K562 (cell line): ENCODE measurements around the gene TOM1L2. TPM values are rescaled to one million over a fixed set of nuclear protein-coding genes. Genes with fewer than 3 reads are reported as not detected.

Experiments
- ATAC-seq: fragments of 200-7000 bp; cut with Tn5 transposase; 3 replicates; pipeline ENCODE4 v1.9.1; 2020; ENCODE audit warnings: moderate library complexity
- BruUV-seq: library from RNA; stranded (reverse); fragments of 400-500 nt; replicated peaks from 2 replicates; lab custom pipeline; 2021; lab: Mats Ljungman, UMichigan
- CTCF ChIA-PET: fragments of 300-600 bp; formaldehyde crosslinking; extraction: SDS; loops from one replicate; lab custom pipeline; 2021; ENCODE audit warnings: low intra/inter-chr PET ratio; lab: Yijun Ruan, JAX
- POLR2A ChIA-PET: fragments of 300-600, 350-650 bp; sonication (Branson Sonifier 250); formaldehyde crosslinking; extraction: SDS; loops from one replicate; lab custom pipeline; 2021; ENCODE audit warnings: antibody characterized with exemption, inconsistent platforms; lab: Yijun Ruan, JAX
- DNase-seq, 4 experiments: peaks; one replicate each; pipeline versions ENCODE4 v3.0.0 to v3.0.0-alpha.2; 2011 to 2018; ENCODE audit warnings: low spot score in 3 of 4, mixed read lengths in 3 of 4; ENCODE audit errors: extremely low read depth in 1 of 4
- FAIRE-seq: peaks from 2 replicates; lab custom pipeline; 2011; peaks lifted over from hg19 to GRCh38; lab: Jason Lieb, UNC
- H2AFZ ChIP-seq: 2 replicates; pipeline ENCODE4 v1.6.0; 2011; ENCODE audit warnings: low read depth, low read length, control low read depth, inconsistent platforms
- H3K27ac ChIP-seq: fragments of 200-600 bp; 3 replicates; pipeline ENCODE4 v1.8.0; 2011; ENCODE audit warnings: low read depth, mild to moderate bottlenecking, control low read depth, inconsistent platforms, low read length, moderate library complexity, mixed read lengths; ENCODE audit errors: extremely low read depth
- H3K27me3 ChIP-seq, 2 experiments: fragments of 300-600 bp in 1 of 2; 2 replicates in 1 of 2; 3 replicates in 1 of 2; pipeline versions ENCODE4 v1.6.0 to v1.8.0; 2011; ENCODE audit warnings: inconsistent platforms in 2 of 2, low read length in 2 of 2, mild to moderate bottlenecking in 1 of 2, mixed read lengths in 1 of 2, moderate library complexity in 1 of 2; ENCODE audit not compliant: control insufficient read depth in 2 of 2, insufficient read depth in 2 of 2
- H3K36me3 ChIP-seq: fragments of 300-600 bp; 3 replicates; pipeline ENCODE4 v1.8.0; 2011; ENCODE audit warnings: mild to moderate bottlenecking, low read length, inconsistent platforms; ENCODE audit not compliant: control insufficient read depth, insufficient read depth
- H3K4me1 ChIP-seq, 2 experiments: fragments of 200-600 bp in 1 of 2; replicated peaks in 1 of 2; 2 replicates in 1 of 2; 3 replicates in 1 of 2; pipeline versions ENCODE4 v1.5.1 to v1.8.0; 2011; ENCODE audit warnings: inconsistent platforms in 2 of 2, low read length in 2 of 2, mild to moderate bottlenecking in 1 of 2, mixed read lengths in 1 of 2, moderate library complexity in 1 of 2; ENCODE audit not compliant: control insufficient read depth in 2 of 2, insufficient read depth in 2 of 2
- H3K4me2 ChIP-seq: 2 replicates; pipeline ENCODE4 v1.6.1; 2011; ENCODE audit warnings: low read length, control low read depth, inconsistent platforms, mixed read lengths; ENCODE audit not compliant: insufficient read depth
- H3K4me3 ChIP-seq: fragments of 200-600 bp; sonication (generic), shearing (Covaris generic); 2 replicates; pipeline ENCODE4 v1.5.1; 2016; ENCODE audit warnings: control low read depth, inconsistent platforms
- H3K79me2 ChIP-seq: fragments of 200-600 bp; 3 replicates; pipeline ENCODE4 v1.8.0; 2011; ENCODE audit warnings: low read length, inconsistent platforms; ENCODE audit not compliant: control insufficient read depth, insufficient read depth
- H3K9ac ChIP-seq, 2 experiments: 2 replicates each; pipeline versions ENCODE4 v1.6.0 to v1.6.1; 2011; ENCODE audit warnings: low read depth in 2 of 2, low read length in 2 of 2, control low read depth in 1 of 2, inconsistent platforms in 1 of 2, mild to moderate bottlenecking in 1 of 2, mixed read lengths in 1 of 2; ENCODE audit not compliant: insufficient read depth in 1 of 2
- H3K9me1 ChIP-seq: one replicate; pipeline ENCODE4 v1.6.0; 2011; ENCODE audit warnings: inconsistent platforms, mild to moderate bottlenecking, low read length, moderate library complexity; ENCODE audit not compliant: control insufficient read depth, insufficient read depth
- H3K9me3 ChIP-seq: replicated peaks from 2 replicates; pipeline ENCODE4 v1.5.1; 2011; ENCODE audit warnings: low read depth, low read length, inconsistent platforms; ENCODE audit not compliant: control insufficient read depth, insufficient read depth
- H4K20me1 ChIP-seq: replicated peaks from 2 replicates; pipeline ENCODE4 v1.6.1; 2011; ENCODE audit warnings: low read length, inconsistent platforms, mixed read lengths; ENCODE audit not compliant: control insufficient read depth, insufficient read depth
- CREB1 ChIP-seq, 2 experiments: sonication (generic) in 1 of 2; formaldehyde crosslinking in 1 of 2; IDR thresholded peaks; 2 replicates each; pipeline versions ENCODE4 v1.6.1 to v1.8.0; 2012 to 2022; ENCODE audit warnings: inconsistent platforms in 1 of 2, mild to moderate bottlenecking in 1 of 2, missing genetic modification reagents in 1 of 2, moderate library complexity in 1 of 2
- DACH1 ChIP-seq: fragments of 450-650 bp; IDR thresholded peaks from 2 replicates; pipeline ENCODE4 v1.6.1; 2018; ENCODE audit not compliant: partially characterized antibody
- GTF2A2 ChIP-seq: IDR thresholded peaks from 2 replicates; pipeline ENCODE4 v1.6.1; 2016; ENCODE audit warnings: mild to moderate bottlenecking, missing genetic modification characterization, missing compliant biosample characterization
- HDAC2 ChIP-seq: fragments of 450-650 bp; IDR thresholded peaks from 2 replicates; pipeline ENCODE4 v1.6.1; 2016; ENCODE audit warnings: mild to moderate bottlenecking
- MECOM ChIP-seq: fragments of 250-450 bp; sonication (Bioruptor Pico); IDR thresholded peaks from 2 replicates; pipeline ENCODE4 v1.8.0; 2022; ENCODE audit warnings: inconsistent platforms
- SETDB1 ChIP-seq: IDR thresholded peaks from one replicate; pipeline ENCODE4 v1.6.1; 2012; ENCODE audit warnings: low read length, control low read depth, inconsistent platforms
- SUPT5H ChIP-seq: fragments of 450-650 bp; IDR thresholded peaks from 2 replicates; pipeline ENCODE4 v1.6.1; 2016
- ZNF121 ChIP-seq: sonication (generic); formaldehyde crosslinking; conservative IDR thresholded peaks from 2 replicates; pipeline ENCODE4 v1.8.0; 2022; ENCODE audit warnings: missing genetic modification reagents
- ZNF133 ChIP-seq: fragments of 250-450 bp; sonication (Bioruptor Pico); IDR thresholded peaks from 2 replicates; pipeline ENCODE4 v1.4.0; 2020; ENCODE audit warnings: mild to moderate bottlenecking
- ZNF197 ChIP-seq: fragments of 200-800 bp; sonication (Bioruptor generic); IDR thresholded peaks from 2 replicates; pipeline ENCODE4 v1.6.1; 2016; ENCODE audit warnings: low read depth, missing genetic modification characterization, missing compliant biosample characterization
- ZNF445 ChIP-seq: fragments of 250-450 bp; sonication (Bioruptor Pico); IDR thresholded peaks from 2 replicates; pipeline ENCODE4 v1.4.0; 2020; ENCODE audit warnings: low read depth, mild to moderate bottlenecking, moderate library complexity
- in situ Hi-C: fragments of 300-500 bp; cut with MboI; formaldehyde crosslinking; loops from 4 replicates; pipeline ENCODE4 v1.15.0; 2018; ENCODE audit warnings: inconsistent platforms, mixed read lengths
- intact Hi-C: fragments of 100-400 bp; cut with micrococcal nuclease; formaldehyde crosslinking; loops from 2 replicates; pipeline ENCODE4 v1.14.2; 2022
- polyA plus RNA-seq, 8 experiments: library from polyadenylated mRNA; depleted of rRNA in 4 of 8; stranded (reverse) in 5 of 8; unstranded in 3 of 8; fragments of >200 nt; fragmentation: Nextera tagmentation in 2 of 8; fragmentation: Illumina TruSeq in 1 of 8; extraction: Ambion mirVana in 2 of 8; extraction: Trizol in 1 of 8; gene quantifications; 2 replicates each; pipeline versions ENCODE4 v1.2.1 to v1.2.3, GENCODE V29; 2011 to 2014; ENCODE audit warnings: inconsistent platforms in 1 of 8, missing spikeins in 1 of 8
- total RNA-seq, 7 experiments: library from RNA; depleted of rRNA in 6 of 7; stranded (reverse); fragments of >200 nt in 6 of 7; fragmentation: Illumina TruSeq in 2 of 7; extraction: Trizol in 2 of 7; gene quantifications; 2 replicates each; pipeline versions ENCODE4 v1.2.1 to v1.2.3, GENCODE V29; 2011 to 2021; ENCODE audit warnings: low replicate concordance in 1 of 7
- TF ChIP-seq, protein P1 (sequence below), 2 experiments: IDR thresholded peaks in 1 of 2; conservative IDR thresholded peaks in 1 of 2; 2 replicates each; pipeline ENCODE4 v1.6.1; 2016; ENCODE audit warnings: low read depth in 2 of 2, mild to moderate bottlenecking in 1 of 2, missing compliant biosample characterization in 1 of 2, missing genetic modification characterization in 1 of 2, moderate library complexity in 1 of 2
- TF ChIP-seq, protein P2 (sequence below): sonication (generic); formaldehyde crosslinking; IDR thresholded peaks from 2 replicates; pipeline ENCODE4 v1.8.0; 2023; ENCODE audit warnings: mild to moderate bottlenecking, missing genetic modification reagents
- TF ChIP-seq, protein P3 (sequence below): sonication (generic); formaldehyde crosslinking; IDR thresholded peaks from 2 replicates; pipeline ENCODE4 v1.8.0; 2022; ENCODE audit warnings: missing genetic modification reagents, mild to moderate bottlenecking, moderate library complexity, borderline replicate concordance

The TOM1L2 gene
- total and polyA plus RNA-seq, 9 of the 15 experiments (the other 6 are each of a cell fraction or from before 2014, with no cell fraction given), result 0.07 to 6.0 (median 2.5) TPM

DNA sequence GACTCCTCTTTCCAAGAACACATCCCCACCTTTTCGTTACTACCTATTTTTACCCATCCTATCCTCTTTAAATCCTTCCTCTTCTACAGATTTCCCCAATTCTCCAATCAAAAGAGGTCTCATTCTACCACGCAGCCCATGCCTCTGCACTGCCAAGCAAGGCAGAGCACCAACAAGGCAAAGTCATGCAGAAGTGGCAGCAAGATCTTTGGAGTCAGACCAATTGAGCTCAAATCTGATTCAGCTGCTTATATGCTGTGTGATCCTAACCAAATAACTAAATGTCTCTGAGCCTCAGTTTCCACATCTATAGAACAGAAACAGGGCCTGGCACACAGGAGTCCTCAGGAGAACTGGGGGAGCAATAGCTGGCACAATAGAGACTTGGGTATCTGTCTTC lies 41.0 kb downstream of the TOM1L2 start (continued):
- TF ChIP-seq, protein P1, sequence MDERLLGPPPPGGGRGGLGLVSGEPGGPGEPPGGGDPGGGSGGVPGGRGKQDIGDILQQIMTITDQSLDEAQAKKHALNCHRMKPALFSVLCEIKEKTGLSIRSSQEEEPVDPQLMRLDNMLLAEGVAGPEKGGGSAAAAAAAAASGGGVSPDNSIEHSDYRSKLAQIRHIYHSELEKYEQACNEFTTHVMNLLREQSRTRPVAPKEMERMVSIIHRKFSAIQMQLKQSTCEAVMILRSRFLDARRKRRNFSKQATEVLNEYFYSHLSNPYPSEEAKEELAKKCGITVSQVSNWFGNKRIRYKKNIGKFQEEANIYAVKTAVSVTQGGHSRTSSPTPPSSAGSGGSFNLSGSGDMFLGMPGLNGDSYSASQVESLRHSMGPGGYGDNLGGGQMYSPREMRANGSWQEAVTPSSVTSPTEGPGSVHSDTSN (CRISPR knock-in tag; IDR thresholded peaks at IDR 0.05; ENCODE audit: low read depth), result no peak
- TF ChIP-seq, protein P1 (tag; conservative IDR thresholded peaks at IDR 0.05; ENCODE audit: low read depth), result no peak
- TF ChIP-seq GTF2A2 (tag), result no peak
- TF ChIP-seq ZNF445 (CRISPR knock-in tag), result no peak
- TF ChIP-seq ZNF133 (CRISPR knock-in tag), result no peak

DNA sequence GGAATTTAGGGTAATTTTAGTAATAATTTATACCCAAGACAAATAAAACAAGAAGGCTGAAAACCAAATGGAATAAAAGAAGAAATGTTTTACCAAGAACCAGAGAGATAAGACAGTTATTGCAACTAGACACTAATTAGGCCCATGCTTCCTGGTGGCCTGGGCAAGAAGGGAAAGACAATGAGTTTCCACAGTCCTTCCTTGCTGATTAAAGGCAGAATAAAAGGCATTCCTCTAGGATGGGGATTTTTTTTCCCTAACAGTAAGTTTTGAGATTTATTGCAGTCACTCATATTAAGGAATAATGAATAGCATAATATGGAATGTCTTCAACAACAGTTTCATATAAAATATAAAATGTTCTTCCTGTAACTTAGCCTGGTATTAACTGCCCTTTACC lies 41.5 kb downstream of the TOM1L2 start:
- no peaks in the 10 kb centered on the region for H3K9me3 ChIP-seq
- H3K9me1 ChIP-seq, result no peaks in the 10 kb centered on the region
- FAIRE-seq (no peak), ATAC-seq (no peak), DNase-seq (no peak)
- H4K20me1 ChIP-seq, result no peaks in the 10 kb centered on the region
- no peak overlapping the region for H2AFZ ChIP-seq
- intact Hi-C loops, result no loop called here
- POLR2A ChIA-PET, result no interaction called here
- H3K27ac ChIP-seq, result no peak overlapping the region
- in situ Hi-C loops, result no loop called here
- CTCF ChIA-PET, result no interaction called here
- no peak overlapping the region for H3K4me2 ChIP-seq
- no peaks in the 10 kb centered on the region for H3K27me3 ChIP-seq
- H3K4me3 ChIP-seq, result no peak overlapping the region
- no peaks in the 10 kb centered on the region for H3K36me3 ChIP-seq
- H3K4me1 ChIP-seq, result peaks cover 0 to 9% of the 10 kb centered on the region in 2 experiments; a peak in 3 of 5 replicates
- H3K79me2 ChIP-seq, result no peaks in the 10 kb centered on the region
- no TSS peak for BruUV-seq
- no peak overlapping the region for H3K9ac ChIP-seq
- TF ChIP-seq DACH1 (no peak), MECOM (CRISPR knock-in tag) (no peak), ZNF197 (CRISPR knock-in tag) (no peak), SUPT5H (no peak), SETDB1 (no peak), HDAC2 (no peak), CREB1 (IDR thresholded peaks at IDR 0.05) (no peak), CREB1 (CRISPR knock-in tag; IDR thresholded peaks at IDR 0.05) (no peak), ZNF121 (CRISPR knock-in tag) (no peak)
- TF ChIP-seq, protein P2, sequence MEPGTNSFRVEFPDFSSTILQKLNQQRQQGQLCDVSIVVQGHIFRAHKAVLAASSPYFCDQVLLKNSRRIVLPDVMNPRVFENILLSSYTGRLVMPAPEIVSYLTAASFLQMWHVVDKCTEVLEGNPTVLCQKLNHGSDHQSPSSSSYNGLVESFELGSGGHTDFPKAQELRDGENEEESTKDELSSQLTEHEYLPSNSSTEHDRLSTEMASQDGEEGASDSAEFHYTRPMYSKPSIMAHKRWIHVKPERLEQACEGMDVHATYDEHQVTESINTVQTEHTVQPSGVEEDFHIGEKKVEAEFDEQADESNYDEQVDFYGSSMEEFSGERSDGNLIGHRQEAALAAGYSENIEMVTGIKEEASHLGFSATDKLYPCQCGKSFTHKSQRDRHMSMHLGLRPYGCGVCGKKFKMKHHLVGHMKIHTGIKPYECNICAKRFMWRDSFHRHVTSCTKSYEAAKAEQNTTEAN (CRISPR knock-in tag), result no peak
- TF ChIP-seq, protein P1 (CRISPR knock-in tag; IDR thresholded peaks at IDR 0.05; ENCODE audit: low read depth), result no peak
- TF ChIP-seq, protein P1 (tag; conservative IDR thresholded peaks at IDR 0.05; ENCODE audit: low read depth), result no peak
- TF ChIP-seq, protein P3, sequence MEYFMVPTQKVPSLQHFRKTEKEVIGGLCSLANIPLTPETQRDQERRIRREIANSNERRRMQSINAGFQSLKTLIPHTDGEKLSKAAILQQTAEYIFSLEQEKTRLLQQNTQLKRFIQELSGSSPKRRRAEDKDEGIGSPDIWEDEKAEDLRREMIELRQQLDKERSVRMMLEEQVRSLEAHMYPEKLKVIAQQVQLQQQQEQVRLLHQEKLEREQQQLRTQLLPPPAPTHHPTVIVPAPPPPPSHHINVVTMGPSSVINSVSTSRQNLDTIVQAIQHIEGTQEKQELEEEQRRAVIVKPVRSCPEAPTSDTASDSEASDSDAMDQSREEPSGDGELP (CRISPR knock-in tag), result no peak
